ENCODE measurements around the gene GTF3C4. TPM values are rescaled to one million over a fixed set of nuclear protein-coding genes. Genes with fewer than 3 reads are reported as not detected.

GTF3C4 gene
- total and polyA plus RNA-seq, 2 of the 13 experiments (the other 11 are each of a cell fraction or from before 2014, with no cell fraction given): 2.6 to 12.9 TPM

DNA sequence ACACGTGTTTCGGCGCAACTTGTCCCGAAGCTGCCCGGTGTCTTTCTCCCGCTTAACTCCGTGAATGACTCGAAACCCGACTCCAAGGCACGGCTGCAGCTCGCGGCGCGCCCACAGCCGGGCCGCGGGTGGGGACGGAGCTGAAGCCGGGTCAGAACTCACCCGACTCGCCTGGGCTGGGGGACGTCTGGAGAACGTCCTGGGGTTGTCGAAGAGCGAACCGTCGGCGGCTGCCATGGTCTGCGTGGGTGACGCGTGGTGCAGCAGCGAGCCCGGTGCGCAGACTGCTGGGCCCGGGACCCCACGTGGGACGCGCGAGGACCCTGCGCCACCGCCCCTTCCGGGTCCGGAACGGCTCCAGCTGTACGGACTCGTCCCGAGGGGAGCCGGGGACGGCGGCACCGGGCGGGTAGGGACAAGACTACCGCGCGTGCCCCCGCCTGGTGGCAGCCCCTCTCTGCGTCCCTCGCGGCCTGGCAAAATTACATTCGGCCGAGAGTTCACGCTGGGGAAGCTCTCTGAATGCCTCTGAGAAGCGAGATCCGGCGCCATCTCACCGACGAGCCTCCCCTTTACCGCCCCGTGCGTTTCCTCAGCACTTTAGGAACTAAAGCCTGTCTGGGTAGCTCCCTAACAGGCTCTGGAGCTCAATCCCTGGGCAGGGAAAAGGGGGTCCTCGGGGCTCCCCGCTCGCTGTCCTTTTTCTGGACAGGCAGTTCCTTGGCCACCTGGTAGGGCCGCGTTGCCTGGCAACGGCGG is 387 bp upstream of the GTF3C4 start, which contains the start of gene DDX31 (continued):
- TF ChIP-seq, protein P1, sequence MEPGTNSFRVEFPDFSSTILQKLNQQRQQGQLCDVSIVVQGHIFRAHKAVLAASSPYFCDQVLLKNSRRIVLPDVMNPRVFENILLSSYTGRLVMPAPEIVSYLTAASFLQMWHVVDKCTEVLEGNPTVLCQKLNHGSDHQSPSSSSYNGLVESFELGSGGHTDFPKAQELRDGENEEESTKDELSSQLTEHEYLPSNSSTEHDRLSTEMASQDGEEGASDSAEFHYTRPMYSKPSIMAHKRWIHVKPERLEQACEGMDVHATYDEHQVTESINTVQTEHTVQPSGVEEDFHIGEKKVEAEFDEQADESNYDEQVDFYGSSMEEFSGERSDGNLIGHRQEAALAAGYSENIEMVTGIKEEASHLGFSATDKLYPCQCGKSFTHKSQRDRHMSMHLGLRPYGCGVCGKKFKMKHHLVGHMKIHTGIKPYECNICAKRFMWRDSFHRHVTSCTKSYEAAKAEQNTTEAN (CRISPR knock-in tag; conservative IDR thresholded peaks at IDR 0.05): no peak
- TF ChIP-seq TEAD2 (CRISPR knock-in tag; IDR thresholded peaks at IDR 0.05) (peak; percentile 97), ZBTB7A (CRISPR knock-in tag; IDR thresholded peaks at IDR 0.05) (peak; percentile 88), U2AF1 (optimal IDR thresholded peaks at IDR 0.05; ENCODE audit: low read depth, low read length) (no peak), RFX5 (IDR thresholded peaks at IDR 0.05; ENCODE audit: low read depth, low read length) (no peak), GATAD1 (CRISPR knock-in tag; IDR thresholded peaks at IDR 0.05) (0 out of 2 replicates have a peak, but pooled peaks have one; percentile 3), THYN1 (CRISPR knock-in tag; IDR thresholded peaks at IDR 0.05; ENCODE audit: borderline replicate concordance, low read depth) (no peak), REPIN1 (CRISPR knock-in tag; IDR thresholded peaks at IDR 0.05; ENCODE audit: borderline replicate concordance, low read depth) (peak; percentile 13; the same call in 1 of the 2 replicates), RCOR2 (CRISPR knock-in tag; IDR thresholded peaks at IDR 0.05) (no peak), ZNF788 (CRISPR knock-in tag; IDR thresholded peaks at IDR 0.05; ENCODE audit: borderline replicate concordance) (peak; percentile 93), PCBP2 (optimal IDR thresholded peaks at IDR 0.05; ENCODE audit: low read depth, low read length, poor library complexity, severe bottlenecking) (no peak), ZNF124 (CRISPR knock-in tag; IDR thresholded peaks at IDR 0.05) (0 out of 2 replicates have a peak, but pooled peaks have one; percentile 79), KDM5A (IDR thresholded peaks at IDR 0.05; ENCODE audit: borderline replicate concordance, low read length) (peak; percentile 88; the same call in 1 of the 2 replicates)
- TF ChIP-seq, protein P2, sequence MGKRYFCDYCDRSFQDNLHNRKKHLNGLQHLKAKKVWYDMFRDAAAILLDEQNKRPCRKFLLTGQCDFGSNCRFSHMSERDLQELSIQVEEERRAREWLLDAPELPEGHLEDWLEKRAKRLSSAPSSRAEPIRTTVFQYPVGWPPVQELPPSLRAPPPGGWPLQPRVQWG (CRISPR knock-in tag; IDR thresholded peaks at IDR 0.05; ENCODE audit: borderline replicate concordance, low read depth): no peak
- TF ChIP-seq, protein P3, sequence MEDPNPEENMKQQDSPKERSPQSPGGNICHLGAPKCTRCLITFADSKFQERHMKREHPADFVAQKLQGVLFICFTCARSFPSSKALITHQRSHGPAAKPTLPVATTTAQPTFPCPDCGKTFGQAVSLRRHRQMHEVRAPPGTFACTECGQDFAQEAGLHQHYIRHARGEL (CRISPR knock-in tag; IDR thresholded peaks at IDR 0.05): peak; percentile 96
- TF ChIP-seq, protein P4, sequence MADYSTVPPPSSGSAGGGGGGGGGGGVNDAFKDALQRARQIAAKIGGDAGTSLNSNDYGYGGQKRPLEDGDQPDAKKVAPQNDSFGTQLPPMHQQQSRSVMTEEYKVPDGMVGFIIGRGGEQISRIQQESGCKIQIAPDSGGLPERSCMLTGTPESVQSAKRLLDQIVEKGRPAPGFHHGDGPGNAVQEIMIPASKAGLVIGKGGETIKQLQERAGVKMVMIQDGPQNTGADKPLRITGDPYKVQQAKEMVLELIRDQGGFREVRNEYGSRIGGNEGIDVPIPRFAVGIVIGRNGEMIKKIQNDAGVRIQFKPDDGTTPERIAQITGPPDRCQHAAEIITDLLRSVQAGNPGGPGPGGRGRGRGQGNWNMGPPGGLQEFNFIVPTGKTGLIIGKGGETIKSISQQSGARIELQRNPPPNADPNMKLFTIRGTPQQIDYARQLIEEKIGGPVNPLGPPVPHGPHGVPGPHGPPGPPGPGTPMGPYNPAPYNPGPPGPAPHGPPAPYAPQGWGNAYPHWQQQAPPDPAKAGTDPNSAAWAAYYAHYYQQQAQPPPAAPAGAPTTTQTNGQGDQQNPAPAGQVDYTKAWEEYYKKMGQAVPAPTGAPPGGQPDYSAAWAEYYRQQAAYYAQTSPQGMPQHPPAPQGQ (CRISPR knock-in tag; IDR thresholded peaks at IDR 0.05; ENCODE audit: borderline replicate concordance): no peak
- TF ChIP-seq, protein P5, sequence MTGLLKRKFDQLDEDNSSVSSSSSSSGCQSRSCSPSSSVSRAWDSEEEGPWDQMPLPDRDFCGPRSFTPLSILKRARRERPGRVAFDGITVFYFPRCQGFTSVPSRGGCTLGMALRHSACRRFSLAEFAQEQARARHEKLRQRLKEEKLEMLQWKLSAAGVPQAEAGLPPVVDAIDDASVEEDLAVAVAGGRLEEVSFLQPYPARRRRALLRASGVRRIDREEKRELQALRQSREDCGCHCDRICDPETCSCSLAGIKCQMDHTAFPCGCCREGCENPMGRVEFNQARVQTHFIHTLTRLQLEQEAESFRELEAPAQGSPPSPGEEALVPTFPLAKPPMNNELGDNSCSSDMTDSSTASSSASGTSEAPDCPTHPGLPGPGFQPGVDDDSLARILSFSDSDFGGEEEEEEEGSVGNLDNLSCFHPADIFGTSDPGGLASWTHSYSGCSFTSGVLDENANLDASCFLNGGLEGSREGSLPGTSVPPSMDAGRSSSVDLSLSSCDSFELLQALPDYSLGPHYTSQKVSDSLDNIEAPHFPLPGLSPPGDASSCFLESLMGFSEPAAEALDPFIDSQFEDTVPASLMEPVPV (CRISPR knock-in tag; IDR thresholded peaks at IDR 0.05): 0 out of 2 replicates have a peak, but pooled peaks have one; percentile 67
- TF ChIP-seq, protein P6, sequence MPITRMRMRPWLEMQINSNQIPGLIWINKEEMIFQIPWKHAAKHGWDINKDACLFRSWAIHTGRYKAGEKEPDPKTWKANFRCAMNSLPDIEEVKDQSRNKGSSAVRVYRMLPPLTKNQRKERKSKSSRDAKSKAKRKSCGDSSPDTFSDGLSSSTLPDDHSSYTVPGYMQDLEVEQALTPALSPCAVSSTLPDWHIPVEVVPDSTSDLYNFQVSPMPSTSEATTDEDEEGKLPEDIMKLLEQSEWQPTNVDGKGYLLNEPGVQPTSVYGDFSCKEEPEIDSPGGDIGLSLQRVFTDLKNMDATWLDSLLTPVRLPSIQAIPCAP (CRISPR knock-in tag; IDR thresholded peaks at IDR 0.05; ENCODE audit: low read depth): no peak
- TF ChIP-seq, protein P7, sequence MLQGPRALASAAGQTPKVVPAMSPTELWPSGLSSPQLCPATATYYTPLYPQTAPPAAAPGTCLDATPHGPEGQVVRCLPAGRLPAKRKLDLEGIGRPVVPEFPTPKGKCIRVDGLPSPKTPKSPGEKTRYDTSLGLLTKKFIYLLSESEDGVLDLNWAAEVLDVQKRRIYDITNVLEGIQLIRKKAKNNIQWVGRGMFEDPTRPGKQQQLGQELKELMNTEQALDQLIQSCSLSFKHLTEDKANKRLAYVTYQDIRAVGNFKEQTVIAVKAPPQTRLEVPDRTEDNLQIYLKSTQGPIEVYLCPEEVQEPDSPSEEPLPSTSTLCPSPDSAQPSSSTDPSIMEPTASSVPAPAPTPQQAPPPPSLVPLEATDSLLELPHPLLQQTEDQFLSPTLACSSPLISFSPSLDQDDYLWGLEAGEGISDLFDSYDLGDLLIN (CRISPR knock-in tag; IDR thresholded peaks at IDR 0.05; ENCODE audit: borderline replicate concordance): peak; percentile 75; the same call in 1 of the 2 replicates
- TF ChIP-seq, protein P8, sequence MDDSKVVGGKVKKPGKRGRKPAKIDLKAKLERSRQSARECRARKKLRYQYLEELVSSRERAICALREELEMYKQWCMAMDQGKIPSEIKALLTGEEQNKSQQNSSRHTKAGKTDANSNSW (CRISPR knock-in tag; IDR thresholded peaks at IDR 0.05; ENCODE audit: borderline replicate concordance): peak; percentile 99
